A673 (cell line): ENCODE results near the gene PRPF6. TPM values are rescaled to one million over a fixed set of nuclear protein-coding genes. Genes with fewer than 3 reads are reported as not detected.

ENCODE experiments used
- BruUV-seq: library from RNA; stranded (reverse); fragments of 400-500 nt; replicated peaks from 2 replicates; lab custom pipeline; 2021; lab: Mats Ljungman, UMichigan
- CTCF ChIA-PET: fragments of 300-600 bp; sonication (Branson Sonifier 250); formaldehyde crosslinking; loops from one replicate; lab custom pipeline; 2022; ENCODE audit warnings: antibody characterized with exemption; lab: Charles Lee
- POLR2A ChIA-PET: fragments of 300-600 bp; sonication (Branson Sonifier 250); formaldehyde crosslinking; loops from one replicate; lab custom pipeline; 2022; ENCODE audit warnings: antibody characterized with exemption; ENCODE audit not compliant: low non-redundant PET; lab: Charles Lee
- DNase-seq: peaks from one replicate; pipeline ENCODE4 v3.0.0-alpha.2; 2015; ENCODE audit warnings: low spot score
- H3K27ac ChIP-seq: fragments of 200-600 bp; sonication (generic); 2 replicates; pipeline ENCODE4 v1.5.1; 2016; ENCODE audit warnings: mixed run types, low read depth, mild to moderate bottlenecking, mixed read lengths, antibody characterized with exemption, low read length; ENCODE audit not compliant: poor library complexity, severe bottlenecking
- H3K27me3 ChIP-seq: fragments of 200-600 bp; sonication (generic); replicated peaks from 2 replicates; pipeline ENCODE4 v1.6.1; 2017; ENCODE audit warnings: mixed run types, low read depth, mild to moderate bottlenecking, mixed read lengths, antibody characterized with exemption, low read length; ENCODE audit not compliant: insufficient read depth, poor library complexity
- H3K36me3 ChIP-seq: fragments of 200-600 bp; sonication (generic); 2 replicates; pipeline ENCODE4 v1.6.1; 2016; ENCODE audit warnings: mixed run types, mild to moderate bottlenecking, mixed read lengths, antibody characterized with exemption, low read length; ENCODE audit not compliant: insufficient read depth, poor library complexity, severe bottlenecking
- H3K4me1 ChIP-seq: fragments of 200-600 bp; sonication (generic); 2 replicates; pipeline ENCODE4 v1.6.1; 2017; ENCODE audit warnings: mixed run types, mild to moderate bottlenecking, mixed read lengths, antibody characterized with exemption, low read length; ENCODE audit not compliant: insufficient read depth, poor library complexity, severe bottlenecking
- H3K4me3 ChIP-seq: fragments of 200-600 bp; sonication (generic); 2 replicates; pipeline ENCODE4 v1.5.1; 2016; ENCODE audit warnings: low read depth, mixed run types, mild to moderate bottlenecking, mixed read lengths, low read length; ENCODE audit not compliant: poor library complexity, severe bottlenecking
- H3K9me3 ChIP-seq: fragments of 200-600 bp; sonication (generic); 2 replicates; pipeline ENCODE4 v1.6.1; 2016; ENCODE audit warnings: mixed run types, low read depth, mild to moderate bottlenecking, mixed read lengths, antibody characterized with exemption, low read length; ENCODE audit not compliant: poor library complexity, severe bottlenecking
- CTCF ChIP-seq: fragments of 300-800, 200-600 bp; sonication (generic); conservative IDR thresholded peaks from 2 replicates; pipeline ENCODE4 v1.5.1; 2017; ENCODE audit warnings: low read depth, mild to moderate bottlenecking, antibody characterized with exemption, low read length, moderate library complexity, mixed read lengths
- EZH2 ChIP-seq: fragments of 200-600 bp; sonication (generic); IDR thresholded peaks from 2 replicates; pipeline ENCODE4 v1.6.1; 2017; ENCODE audit warnings: borderline replicate concordance, low read depth, mild to moderate bottlenecking, mixed read lengths, antibody characterized with exemption, low read length; ENCODE audit not compliant: poor library complexity, severe bottlenecking
- intact Hi-C: fragments of 100-400 bp; cut with micrococcal nuclease; formaldehyde crosslinking; loops from one replicate; pipeline ENCODE4 v1.10.0; 2022; ENCODE audit not compliant: unreplicated experiment
- total RNA-seq: library from RNA; stranded (reverse); gene quantifications from 2 replicates; pipeline ENCODE4 v1.2.3, GENCODE V29; 2021

Gene PRPF6
- total RNA-seq, 1 experiment from 2014 or later: 86.3 TPM

GRCh38 chr20:64065974-64066343, 85.0 kb downstream of the PRPF6 start:
- intact Hi-C loops: no loop called here

GRCh38 chr20:64067005-64067632, 86.2 kb downstream of the PRPF6 start:
- ChIA-PET POLR2A (no interaction called here), CTCF (no interaction called here)
- BruUV-seq: no TSS peak
- Histone ChIP-seq H3K4me3 (no peak overlapping the region), H3K9me3 (no peaks in the 10 kb centered on the region), H3K36me3 (no peaks in the 10 kb centered on the region), H3K4me1 (peaks cover 17% of the 10 kb centered on the region), H3K27me3 (no peaks in the 10 kb centered on the region), H3K27ac (no peak overlapping the region)
- DNase-seq: no peak
- intact Hi-C loops: no loop called here
- TF ChIP-seq CTCF: no peak
- no peak for TF ChIP-seq EZH2

More at GRCh38 chr20:64065974-64066343, 85.0 kb downstream of the PRPF6 start:
- TF ChIP-seq CTCF: no peak
- TF ChIP-seq EZH2: no peak
- no peak overlapping the region for H3K4me3 ChIP-seq
- H3K27ac ChIP-seq: no peak overlapping the region
- H3K9me3 ChIP-seq: no peaks in the 10 kb centered on the region
- ChIA-PET POLR2A (interaction anchor here (0.6 kb wide), 1 partner anchor 201 kb away, joined by 5 read pairs; the partner anchor contains the start of gene TPD52L2), CTCF (no interaction called here)
- no peaks in the 10 kb centered on the region for H3K27me3 ChIP-seq
- BruUV-seq: no TSS peak
- no peaks in the 10 kb centered on the region for H3K36me3 ChIP-seq
- peaks cover 18% of the 10 kb centered on the region for H3K4me1 ChIP-seq
- DNase-seq: no peak

- Histone ChIP-seq H3K4me1 (peaks cover 11% of the 10 kb centered on the region), H3K4me3 (no peak overlapping the region), H3K9me3 (no peaks in the 10 kb centered on the region), H3K27me3 (no peaks in the 10 kb centered on the region), H3K27ac (no peak overlapping the region), H3K36me3 (no peaks in the 10 kb centered on the region)
- ChIA-PET CTCF (no interaction called here), POLR2A (no interaction called here)
- no TSS peak for BruUV-seq
- TF ChIP-seq CTCF: no peak
- intact Hi-C loops: no loop called here
- no peak for DNase-seq
These were observed 86.9 kb downstream of the PRPF6 start for GRCh38 chr20:64067733-64068307.
